Neural cell (in vitro differentiated cells): Measurements from ENCODE around the gene MAP1LC3A. TPM values are rescaled to one million over a fixed set of nuclear protein-coding genes. Genes with fewer than 3 reads are reported as not detected.

Source experiments
- H2AFZ ChIP-seq: fragments of 200-600, 300-800 bp; sonication (generic), shearing (Covaris generic); 2 replicates; pipeline ENCODE4 v1.6.0; 2014; ENCODE audit warnings: low read depth, mild to moderate bottlenecking, antibody characterized with exemption, low read length, moderate library complexity
- H3F3A ChIP-seq: fragments of 200-600 bp; shearing (Covaris generic); 2 replicates; pipeline ENCODE4 v1.6.1; 2016; ENCODE audit warnings: mild to moderate bottlenecking, moderate library complexity, mixed read lengths, antibody characterized with exemption, low read length; ENCODE audit not compliant: insufficient read depth, poor library complexity, severe bottlenecking
- H3K27ac ChIP-seq: fragments of 200-600, 300-800 bp; sonication (generic), shearing (Covaris generic); 2 replicates; pipeline ENCODE4 v1.5.1; 2014; ENCODE audit warnings: mild to moderate bottlenecking, low read length, moderate library complexity
- H3K27me3 ChIP-seq: fragments of 300-800, 200-600 bp; sonication (generic), shearing (Covaris generic); 2 replicates; pipeline ENCODE4 v1.6.0; 2014; ENCODE audit warnings: mild to moderate bottlenecking, low read depth, low read length, moderate library complexity; ENCODE audit not compliant: insufficient read depth
- H3K36me3 ChIP-seq: fragments of 300-800, 200-600 bp; sonication (generic), shearing (Covaris generic); 2 replicates; pipeline ENCODE4 v1.5.1; 2014; ENCODE audit warnings: mild to moderate bottlenecking, antibody characterized with exemption, low read length, moderate library complexity; ENCODE audit not compliant: insufficient read depth
- H3K4me2 ChIP-seq: fragments of 300-800, 200-600 bp; sonication (generic), shearing (Covaris generic); 2 replicates; pipeline ENCODE4 v1.6.0; 2014; ENCODE audit warnings: mild to moderate bottlenecking, low read length
- H3K4me3 ChIP-seq: fragments of 300-800, 200-600 bp; sonication (generic), shearing (Covaris generic); 2 replicates; pipeline ENCODE4 v1.5.1; 2014; ENCODE audit warnings: mild to moderate bottlenecking, low read length, moderate library complexity
- H3K79me2 ChIP-seq: fragments of 200-600 bp; shearing (Covaris generic); replicated peaks from 2 replicates; pipeline ENCODE4 v1.6.0; 2014; ENCODE audit warnings: mild to moderate bottlenecking, low read length, moderate library complexity; ENCODE audit not compliant: insufficient read depth
- H3K9ac ChIP-seq: fragments of 300-800, 200-600 bp; sonication (generic), shearing (Covaris generic); 2 replicates; pipeline ENCODE4 v1.6.1; 2016; ENCODE audit warnings: mild to moderate bottlenecking, low read length, mixed read lengths
- H3K9me2 ChIP-seq: fragments of 200-600 bp; shearing (Covaris generic); 2 replicates; pipeline ENCODE4 v1.6.1; 2016; ENCODE audit warnings: mild to moderate bottlenecking, low read length, mixed read lengths; ENCODE audit not compliant: insufficient read depth
- H3K9me3 ChIP-seq: fragments of 200-600, 300-800 bp; sonication (generic), shearing (Covaris generic); 2 replicates; pipeline ENCODE4 v1.6.1; 2016; ENCODE audit warnings: mild to moderate bottlenecking, mixed run types, low read length, moderate library complexity, mixed read lengths
- H4K20me1 ChIP-seq: fragments of 200-600 bp; shearing (Covaris generic); 2 replicates; pipeline ENCODE4 v1.6.1; 2016; ENCODE audit warnings: mild to moderate bottlenecking, mixed run types; ENCODE audit not compliant: insufficient read depth
- CTCF ChIP-seq: fragments of 450-650 bp; IDR thresholded peaks from 2 replicates; pipeline ENCODE4 v1.5.1; 2014; ENCODE audit warnings: antibody characterized with exemption, mild to moderate bottlenecking, moderate library complexity; ENCODE audit not compliant: poor library complexity, severe bottlenecking
- EP300 ChIP-seq: fragments of 450-650 bp; conservative IDR thresholded peaks from 2 replicates; pipeline ENCODE4 v1.6.1; 2014; ENCODE audit warnings: antibody characterized with exemption, mild to moderate bottlenecking, moderate library complexity; ENCODE audit not compliant: poor library complexity, severe bottlenecking
- EZH2 ChIP-seq: fragments of 200-600, 300-800 bp; shearing (Covaris generic), sonication (generic); IDR thresholded peaks from 2 replicates; pipeline ENCODE4 v1.6.1; 2014; ENCODE audit warnings: antibody characterized with exemption, low read length, borderline replicate concordance, mild to moderate bottlenecking; ENCODE audit not compliant: insufficient read depth, poor library complexity, severe bottlenecking
- MXI1 ChIP-seq: fragments of 450-650 bp; conservative IDR thresholded peaks from 2 replicates; pipeline ENCODE4 v1.6.1; 2014; ENCODE audit warnings: antibody characterized with exemption, mild to moderate bottlenecking; ENCODE audit not compliant: poor library complexity, severe bottlenecking
- POLR2AphosphoS5 ChIP-seq: IDR thresholded peaks from 2 replicates; pipeline ENCODE4 v1.6.1; 2012
- RAD21 ChIP-seq: fragments of 450-650 bp; conservative IDR thresholded peaks from 2 replicates; pipeline ENCODE4 v1.6.1; 2014; ENCODE audit warnings: antibody characterized with exemption, mild to moderate bottlenecking, moderate library complexity
- REST ChIP-seq: IDR thresholded peaks from 2 replicates; pipeline ENCODE4 v1.6.1; 2012; ENCODE audit warnings: borderline replicate concordance
- SMC3 ChIP-seq: fragments of 450-650 bp; conservative IDR thresholded peaks from 2 replicates; pipeline ENCODE4 v1.6.1; 2014; ENCODE audit warnings: antibody characterized with exemption, mild to moderate bottlenecking, moderate library complexity; ENCODE audit not compliant: poor library complexity
- TAF1 ChIP-seq: IDR thresholded peaks from 2 replicates; pipeline ENCODE4 v1.6.1; 2012; ENCODE audit warnings: low read depth
- polyA plus RNA-seq: library from polyadenylated mRNA; depleted of rRNA; stranded (reverse); fragments of >200 nt; gene quantifications from 2 replicates; pipeline ENCODE4 v1.2.3, GENCODE V29; 2014

MAP1LC3A gene
- polyA plus RNA-seq, 1 donor from 2014 or later: 56.2 TPM

- H3K9ac ChIP-seq: no peak overlapping the region
- no peak overlapping the region for H3K27ac ChIP-seq
- no peaks in the 10 kb centered on the region for H3K9me3 ChIP-seq
- no peaks in the 10 kb centered on the region for H4K20me1 ChIP-seq
- no peaks in the 10 kb centered on the region for H3K36me3 ChIP-seq
- TF ChIP-seq RAD21: no peak
- no peak for TF ChIP-seq EP300
- no peak for TF ChIP-seq MXI1
- TF ChIP-seq TAF1: no peak
- no peak for TF ChIP-seq CTCF
- no peak for TF ChIP-seq EZH2
- TF ChIP-seq SMC3: no peak
- TF ChIP-seq POLR2AphosphoS5: no peak
- TF ChIP-seq REST: no peak
- no peak overlapping the region for H3K4me2 ChIP-seq
- no peaks in the 10 kb centered on the region for H3K27me3 ChIP-seq
- H3K9me2 ChIP-seq: no peaks in the 10 kb centered on the region
- H3F3A ChIP-seq: no peaks in the 10 kb centered on the region
- H3K79me2 ChIP-seq: no peaks in the 10 kb centered on the region
- no peak overlapping the region for H2AFZ ChIP-seq
- no peak overlapping the region for H3K4me3 ChIP-seq
Observed at GRCh38 chr20:34564833-34565232, 6.3 kb downstream of the MAP1LC3A start.

- Histone ChIP-seq H3K36me3 (no peaks in the 10 kb centered on the region), H3K27ac (no peak overlapping the region), H3K9me2 (no peaks in the 10 kb centered on the region), H2AFZ (no peak overlapping the region), H3F3A (no peaks in the 10 kb centered on the region), H3K79me2 (no peaks in the 10 kb centered on the region), H4K20me1 (no peaks in the 10 kb centered on the region), H3K4me2 (no peak overlapping the region), H3K27me3 (no peaks in the 10 kb centered on the region), H3K9me3 (no peaks in the 10 kb centered on the region), H3K9ac (no peak overlapping the region), H3K4me3 (no peak overlapping the region)
- TF ChIP-seq REST: no peak
- no peak for TF ChIP-seq RAD21
- TF ChIP-seq EZH2: no peak
- TF ChIP-seq CTCF: no peak
- TF ChIP-seq MXI1: no peak
- no peak for TF ChIP-seq SMC3
- no peak for TF ChIP-seq TAF1
- no peak for TF ChIP-seq POLR2AphosphoS5
- TF ChIP-seq EP300: no peak
Observed at GRCh38 chr20:34566978-34567891, 8.7 kb downstream of the MAP1LC3A start.
